ENCODE results near the gene ZBTB39.

The ZBTB39 gene

GRCh38 chr12:56958422-56958821 lies 47.9 kb downstream of the ZBTB39 start:
- no peak overlapping the region for H3K4me3 Mint-ChIP-seq
- ATAC-seq (no peak), DNase-seq (no peak)
- peaks cover 7% of the 10 kb centered on the region for H3K9me3 Mint-ChIP-seq
- H3K27me3 Mint-ChIP-seq: peaks cover 4% of the 10 kb centered on the region
- no peaks in the 10 kb centered on the region for H3K36me3 Mint-ChIP-seq (ENCODE audit: low read depth)
- H3K4me1 Mint-ChIP-seq: no peaks in the 10 kb centered on the region
- H3K27ac Mint-ChIP-seq: no peak overlapping the region

- H3K36me3 Mint-ChIP-seq (ENCODE audit: low read depth): no peaks in the 10 kb centered on the region
- no peak within 1 kb of the TSS for H3K4me3 Mint-ChIP-seq
- ATAC-seq (no peak), DNase-seq (no peak)
- peaks cover 4% of the 10 kb centered on the region for H3K27me3 Mint-ChIP-seq
- H3K4me1 Mint-ChIP-seq: no peaks in the 10 kb centered on the region
- H3K9me3 Mint-ChIP-seq: peaks cover 7% of the 10 kb centered on the region
- no peak within 1 kb of the TSS for H3K27ac Mint-ChIP-seq
Measured at GRCh38 chr12:56957229-56958052, 48.9 kb downstream of the ZBTB39 start, which contains the start of gene RDH16. Gene RDH16 (minus strand): TSS chr12:56957608. CDS start chr12:56957462, 146 bp downstream.

- H3K36me3 Mint-ChIP-seq (ENCODE audit: low read depth): no peaks in the 10 kb centered on the region
- no peak overlapping the region for H3K4me3 Mint-ChIP-seq
- peaks cover under 1% of the 10 kb centered on the region for H3K27me3 Mint-ChIP-seq
- H3K4me1 Mint-ChIP-seq: no peaks in the 10 kb centered on the region
- H3K27ac Mint-ChIP-seq: no peak overlapping the region
- ATAC-seq (no peak), DNase-seq (no peak)
- peaks cover 4% of the 10 kb centered on the region for H3K9me3 Mint-ChIP-seq
Measured at GRCh38 chr12:56955631-56956256, 50.6 kb downstream of the ZBTB39 start.

GRCh38 chr12:56954958-56955355 lies 51.4 kb downstream of the ZBTB39 start:
- peaks cover 4% of the 10 kb centered on the region for H3K9me3 Mint-ChIP-seq

GRCh38 chr12:56954057-56954957 lies 52.0 kb downstream of the ZBTB39 start:
- H3K4me3 Mint-ChIP-seq: no peak overlapping the region
- DNase-seq: no peak
- no peak for ATAC-seq
- no peaks in the 10 kb centered on the region for H3K27me3 Mint-ChIP-seq
- no peaks in the 10 kb centered on the region for H3K36me3 Mint-ChIP-seq (ENCODE audit: low read depth)
- no peaks in the 10 kb centered on the region for H3K4me1 Mint-ChIP-seq
- no peak overlapping the region for H3K27ac Mint-ChIP-seq
- H3K9me3 Mint-ChIP-seq: peaks cover under 1% of the 10 kb centered on the region

More at GRCh38 chr12:56954958-56955355, 51.4 kb downstream of the ZBTB39 start:
- no peak overlapping the region for H3K4me3 Mint-ChIP-seq
- ATAC-seq: no peak
- H3K4me1 Mint-ChIP-seq: no peaks in the 10 kb centered on the region
- H3K36me3 Mint-ChIP-seq (ENCODE audit: low read depth): no peaks in the 10 kb centered on the region
- H3K27ac Mint-ChIP-seq: no peak overlapping the region
- DNase-seq: no peak
- H3K27me3 Mint-ChIP-seq: no peaks in the 10 kb centered on the region

GRCh38 chr12:56953314-56953713 lies 53.0 kb downstream of the ZBTB39 start:
- H3K36me3 Mint-ChIP-seq (ENCODE audit: low read depth): no peaks in the 10 kb centered on the region
- no peaks in the 10 kb centered on the region for H3K9me3 Mint-ChIP-seq
- ATAC-seq (no peak), DNase-seq (no peak)
- no peak overlapping the region for H3K4me3 Mint-ChIP-seq
- no peaks in the 10 kb centered on the region for H3K27me3 Mint-ChIP-seq
- no peak overlapping the region for H3K27ac Mint-ChIP-seq
- H3K4me1 Mint-ChIP-seq: no peaks in the 10 kb centered on the region

- DNase-seq: no peak
- H3K27me3 Mint-ChIP-seq: no peaks in the 10 kb centered on the region
- H3K4me1 Mint-ChIP-seq: no peaks in the 10 kb centered on the region
- no peaks in the 10 kb centered on the region for H3K36me3 Mint-ChIP-seq (ENCODE audit: low read depth)
- H3K9me3 Mint-ChIP-seq: no peaks in the 10 kb centered on the region
- H3K27ac Mint-ChIP-seq: no peak overlapping the region
- no peak for ATAC-seq
- no peak overlapping the region for H3K4me3 Mint-ChIP-seq
Measured at GRCh38 chr12:56951582-56952339, 54.6 kb downstream of the ZBTB39 start.

- H3K4me3 Mint-ChIP-seq: no peak overlapping the region
- H3K27me3 Mint-ChIP-seq: peaks cover 5% of the 10 kb centered on the region
- H3K4me1 Mint-ChIP-seq: no peaks in the 10 kb centered on the region
- DNase-seq (no peak), ATAC-seq (no peak)
- H3K27ac Mint-ChIP-seq: no peak overlapping the region
- peaks cover 6% of the 10 kb centered on the region for H3K9me3 Mint-ChIP-seq
- no peaks in the 10 kb centered on the region for H3K36me3 Mint-ChIP-seq (ENCODE audit: low read depth)
Measured at GRCh38 chr12:56948881-56949280, 57.5 kb downstream of the ZBTB39 start.
